NAMALWA (cell line): ENCODE data around the gene TAS2R1.

Experiments
- DNase-seq: peaks from one replicate; pipeline ENCODE4 v3.0.0-alpha.2; 2015; ENCODE audit warnings: low spot score

TAS2R1 gene

GRCh38 chr5:9630251-9630650 lies at the start of gene TAS2R1:
Gene TAS2R1, minus strand, starts transcription at chr5:9630351. Its CDS starts 319 bp downstream, at chr5:9630032.
- DNase-seq = no peak

GRCh38 chr5:9670371-9670770 lies 40.2 kb upstream of the TAS2R1 start:
- DNase-seq = no peak

GRCh38 chr5:9667906-9668305 lies 37.8 kb upstream of the TAS2R1 start:
- no peak for DNase-seq

GRCh38 chr5:9663891-9664290 lies 33.7 kb upstream of the TAS2R1 start:
- no peak for DNase-seq

- DNase-seq = no peak
These were observed 31.3 kb upstream of the TAS2R1 start for GRCh38 chr5:9661316-9662015.

GRCh38 chr5:9658706-9659105 lies 28.6 kb upstream of the TAS2R1 start:
- DNase-seq = no peak

GRCh38 chr5:9657819-9658218 lies 27.7 kb upstream of the TAS2R1 start:
- no peak for DNase-seq

- DNase-seq = no peak
These were observed 25.5 kb upstream of the TAS2R1 start for GRCh38 chr5:9655641-9656040.

- DNase-seq = no peak
These were observed 24.7 kb upstream of the TAS2R1 start for GRCh38 chr5:9654886-9655285.

GRCh38 chr5:9653811-9654210 lies 23.7 kb upstream of the TAS2R1 start:
- no peak for DNase-seq

- DNase-seq = no peak
These were observed 22.9 kb upstream of the TAS2R1 start for GRCh38 chr5:9653061-9653460.

GRCh38 chr5:9652295-9652694 lies 22.1 kb upstream of the TAS2R1 start:
- no peak for DNase-seq

GRCh38 chr5:9646843-9647242 lies 16.7 kb upstream of the TAS2R1 start:
- no peak for DNase-seq

GRCh38 chr5:9644630-9645029 lies 14.5 kb upstream of the TAS2R1 start:
- DNase-seq = no peak

- DNase-seq = no peak
These were observed 12.5 kb upstream of the TAS2R1 start for GRCh38 chr5:9642621-9643020.

GRCh38 chr5:9641806-9642355 lies 11.7 kb upstream of the TAS2R1 start:
- DNase-seq = no peak

GRCh38 chr5:9632495-9632894 lies 2.3 kb upstream of the TAS2R1 start:
- no peak for DNase-seq

- DNase-seq = no peak
These were observed 2.6 kb downstream of the TAS2R1 start for GRCh38 chr5:9627541-9627940.

GRCh38 chr5:9626955-9627354 lies 3.2 kb downstream of the TAS2R1 start:
- DNase-seq = no peak

GRCh38 chr5:9625731-9626130 lies 4.4 kb downstream of the TAS2R1 start:
- no peak for DNase-seq

GRCh38 chr5:9625286-9625685 lies 4.9 kb downstream of the TAS2R1 start:
- no peak for DNase-seq

- no peak for DNase-seq
These were observed 5.8 kb downstream of the TAS2R1 start for GRCh38 chr5:9624196-9624947.

GRCh38 chr5:9623661-9624060 lies 6.5 kb downstream of the TAS2R1 start:
- no peak for DNase-seq
